Smooth muscle cell (in vitro differentiated cells): ENCODE results near the gene MYO1E. TPM values are rescaled to one million over a fixed set of nuclear protein-coding genes. Genes with fewer than 3 reads are reported as not detected.

ENCODE experiments used
- DNase-seq: peaks from one replicate; lab custom pipeline; 2025; ENCODE audit not compliant: unreplicated experiment; lab: John Stamatoyannopoulos, UW
- H2AFZ ChIP-seq: fragments of 200-600 bp; sonication (generic); 2 replicates; pipeline ENCODE4 v1.6.0; 2016; ENCODE audit warnings: antibody characterized with exemption, low read depth, mild to moderate bottlenecking
- H3F3A ChIP-seq: fragments of 200-600 bp; sonication (generic); 2 replicates; pipeline ENCODE4 v1.6.0; 2017; ENCODE audit warnings: antibody characterized with exemption, low read depth
- H3K27ac ChIP-seq: fragments of 200-600 bp; sonication (generic); 2 replicates; pipeline ENCODE4 v1.5.1; 2016; ENCODE audit warnings: low read depth, mild to moderate bottlenecking
- H3K27me3 ChIP-seq: fragments of 200-600 bp; sonication (generic); 2 replicates; pipeline ENCODE4 v1.6.1; 2016; ENCODE audit warnings: low read depth, mild to moderate bottlenecking
- H3K36me3 ChIP-seq: fragments of 200-600 bp; sonication (generic); 2 replicates; pipeline ENCODE4 v1.5.1; 2016; ENCODE audit warnings: low read depth
- H3K4me1 ChIP-seq: fragments of 200-600 bp; sonication (generic); 2 replicates; pipeline ENCODE4 v1.5.1; 2016; ENCODE audit warnings: low read depth
- H3K4me2 ChIP-seq: fragments of 200-600 bp; sonication (generic); 2 replicates; pipeline ENCODE4 v1.6.0; 2016; ENCODE audit warnings: mild to moderate bottlenecking
- H3K4me3 ChIP-seq: fragments of 200-600 bp; sonication (generic); 2 replicates; pipeline ENCODE4 v1.5.1; 2016; ENCODE audit warnings: mild to moderate bottlenecking
- H3K79me2 ChIP-seq: fragments of 200-600 bp; sonication (generic); 2 replicates; pipeline ENCODE4 v1.6.0; 2016; ENCODE audit warnings: low read depth, mild to moderate bottlenecking
- H3K9ac ChIP-seq: fragments of 200-600 bp; sonication (generic); 2 replicates; pipeline ENCODE4 v1.6.0; 2016; ENCODE audit warnings: low read depth
- H3K9me3 ChIP-seq: fragments of 200-600 bp; sonication (generic); replicated peaks from 2 replicates; pipeline ENCODE4 v1.5.1; 2016; ENCODE audit warnings: low read depth
- H4K20me1 ChIP-seq: fragments of 200-600 bp; sonication (generic); 2 replicates; pipeline ENCODE4 v1.6.0; 2016; ENCODE audit warnings: low read depth
- CTCF ChIP-seq: fragments of 200-600 bp; sonication (generic); IDR thresholded peaks from 2 replicates; pipeline ENCODE4 v1.5.1; 2017; ENCODE audit warnings: borderline replicate concordance, mild to moderate bottlenecking, antibody characterized with exemption; ENCODE audit not compliant: insufficient read depth, poor library complexity, severe bottlenecking
- WGBS: methylation state at CpG from one replicate; pipeline ENCODE4 v1.1.7; 2016; ENCODE audit warnings: low lambda C conversion rate; 5-methylcytosine and 5-hydroxymethylcytosine counted together
- polyA plus RNA-seq: library from polyadenylated mRNA; unstranded; fragments of >200 nt; fragmentation: Nextera tagmentation; extraction: Ambion mirVana; gene quantifications from 2 replicates; pipeline ENCODE4 v1.2.1, GENCODE V29; 2016
- total RNA-seq: library from RNA; depleted of rRNA; stranded (reverse); fragments of >200 nt; gene quantifications from 2 replicates; pipeline ENCODE4 v1.2.3, GENCODE V29; 2014

The MYO1E gene
- total and polyA plus RNA-seq, 2 experiments from 2014 or later = 50.0 to 54.5 TPM

- peaks cover 11% of the 10 kb centered on the region for H3K4me1 ChIP-seq
- DNase-seq = no peak
- WGBS = 63% methylated on average over 7 of the region's 7 CpGs
- no peaks in the 10 kb centered on the region for H3K36me3 ChIP-seq
- H3F3A ChIP-seq = no peaks in the 10 kb centered on the region
- peaks cover 95% of the 10 kb centered on the region for H4K20me1 ChIP-seq
- no peak overlapping the region for H3K9ac ChIP-seq
- TF ChIP-seq CTCF = no peak
- no peak overlapping the region for H3K4me3 ChIP-seq
- peaks cover 82% of the 10 kb centered on the region for H3K79me2 ChIP-seq
- H3K27ac ChIP-seq = peak overlapping the region; percentile 32
- no peaks in the 10 kb centered on the region for H3K27me3 ChIP-seq
- peak overlapping the region; percentile 62 for H3K4me2 ChIP-seq
- no peaks in the 10 kb centered on the region for H3K9me3 ChIP-seq
- no peak overlapping the region for H2AFZ ChIP-seq
Observed at GRCh38 chr15:59366333-59367021, 6.2 kb downstream of the MYO1E start.

- WGBS = 55% methylated on average over 4 of the region's 4 CpGs
- Histone ChIP-seq H3K9ac (no peak overlapping the region), H3K36me3 (no peaks in the 10 kb centered on the region), H2AFZ (no peak overlapping the region), H3K4me2 (no peak overlapping the region), H3K27me3 (no peaks in the 10 kb centered on the region), H3K27ac (no peak overlapping the region), H3K9me3 (no peaks in the 10 kb centered on the region), H3K4me3 (no peak overlapping the region), H3K4me1 (no peaks in the 10 kb centered on the region), H4K20me1 (peaks cover 94% of the 10 kb centered on the region), H3K79me2 (peaks cover 70% of the 10 kb centered on the region), H3F3A (no peaks in the 10 kb centered on the region)
- no peak for DNase-seq
- no peak for TF ChIP-seq CTCF
Observed at GRCh38 chr15:59364248-59364647, 8.4 kb downstream of the MYO1E start.

- Histone ChIP-seq H3K4me1 (no peaks in the 10 kb centered on the region), H3K36me3 (no peaks in the 10 kb centered on the region), H2AFZ (no peak overlapping the region), H4K20me1 (peaks cover 92% of the 10 kb centered on the region), H3K4me3 (no peak overlapping the region), H3K9ac (no peak overlapping the region), H3K79me2 (peaks cover 62% of the 10 kb centered on the region), H3K9me3 (no peaks in the 10 kb centered on the region), H3K4me2 (no peak overlapping the region), H3K27ac (no peak overlapping the region), H3K27me3 (no peaks in the 10 kb centered on the region), H3F3A (no peaks in the 10 kb centered on the region)
- TF ChIP-seq CTCF = no peak
- WGBS = 100% methylated on average over 2 of the region's 2 CpGs
- DNase-seq = no peak
Observed at GRCh38 chr15:59362331-59362730, 10.3 kb downstream of the MYO1E start.

GRCh38 chr15:59360896-59361295, 11.8 kb downstream of the MYO1E start:
- Histone ChIP-seq H4K20me1 (peaks cover 93% of the 10 kb centered on the region), H3K4me3 (no peak overlapping the region), H3K79me2 (peaks cover 56% of the 10 kb centered on the region), H3K27me3 (no peaks in the 10 kb centered on the region), H2AFZ (no peak overlapping the region), H3K27ac (no peak overlapping the region), H3K9me3 (no peaks in the 10 kb centered on the region), H3F3A (no peaks in the 10 kb centered on the region), H3K4me2 (no peak overlapping the region), H3K36me3 (no peaks in the 10 kb centered on the region), H3K4me1 (no peaks in the 10 kb centered on the region), H3K9ac (no peak overlapping the region)
- TF ChIP-seq CTCF = no peak
- no peak for DNase-seq
- WGBS = 53% methylated on average over 2 of the region's 2 CpGs
